Colonic mucosa (tissue), 4 donors: Measurements from ENCODE around the gene EML6. TPM values are rescaled to one million over a fixed set of nuclear protein-coding genes. Genes with fewer than 3 reads are reported as not detected.

Source experiments
- DNase-seq: peaks from one replicate; pipeline ENCODE4 v3.0.0-alpha.2; 2020
- H3K27ac ChIP-seq: fragments of 200-600 bp; one replicate; pipeline ENCODE4 v1.8.0; 2021
- H3K27me3 ChIP-seq: fragments of 200-600 bp; one replicate; pipeline ENCODE4 v1.8.0; 2021
- H3K36me3 ChIP-seq: fragments of 200-600 bp; one replicate; pipeline ENCODE4 v1.8.0; 2021
- H3K4me1 ChIP-seq: fragments of 200-600 bp; one replicate; pipeline ENCODE4 v1.8.0; 2021; ENCODE audit warnings: mild to moderate bottlenecking
- H3K4me3 ChIP-seq: fragments of 200-600 bp; one replicate; pipeline ENCODE4 v1.8.0; 2021
- H3K9ac ChIP-seq, 2 donors: one replicate each; pipeline ENCODE4 v1.7.0; 2013; ENCODE audit warnings: control low read depth in 2 of 2, low read depth in 2 of 2, low read length in 2 of 2
- H3K9me3 ChIP-seq: fragments of 200-600 bp; one replicate; pipeline ENCODE4 v1.8.0; 2021
- CTCF ChIP-seq: fragments of 200-600 bp; IDR thresholded peaks from one replicate; pipeline ENCODE4 v1.8.0; 2022; ENCODE audit warnings: antibody characterized with exemption, mild to moderate bottlenecking
- intact Hi-C: fragments of 100-400 bp; cut with DNase I; formaldehyde crosslinking; loops from one replicate; pipeline ENCODE4 v1.14.1; 2022
- total RNA-seq, 2 donors: library from RNA; stranded (reverse); fragmentation: NEBNext Ultra II Directional in 1 of 2; extraction: Animal tissue kit (Norgen Biotek cat#: 25700) in 1 of 2; gene quantifications; one replicate each; pipeline ENCODE4 v1.2.1, GENCODE V29; 2021
- donor health status: healthy.
- donor health status: DM: no; HTN: no; CAD: no.
- donor health status: DM: no; HTN: no; CAD: no.

The EML6 gene
- total RNA-seq, 2 donors from 2014 or later, result 2.1 to 2.5 TPM

GRCh38 chr2:54772110-54772509 is 48.6 kb downstream of the EML6 start:
- no peaks in the 10 kb centered on the region for H3K9me3 ChIP-seq
- no peak overlapping the region for H3K4me3 ChIP-seq
- TF ChIP-seq CTCF, result no peak
- H3K27me3 ChIP-seq, result no peaks in the 10 kb centered on the region
- no peaks in the 10 kb centered on the region for H3K36me3 ChIP-seq
- no peak overlapping the region for H3K27ac ChIP-seq
- H3K4me1 ChIP-seq, result no peaks in the 10 kb centered on the region
- no peak for DNase-seq
- H3K9ac ChIP-seq, result no peak overlapping the region
- intact Hi-C loops, result no loop called here

GRCh38 chr2:54772531-54772930 is 49.1 kb downstream of the EML6 start:
- H3K27me3 ChIP-seq, result no peaks in the 10 kb centered on the region
- no peaks in the 10 kb centered on the region for H3K9me3 ChIP-seq
- no peaks in the 10 kb centered on the region for H3K4me1 ChIP-seq
- DNase-seq, result no peak
- H3K9ac ChIP-seq, result no peak overlapping the region
- no peak overlapping the region for H3K27ac ChIP-seq
- no peaks in the 10 kb centered on the region for H3K36me3 ChIP-seq
- intact Hi-C loops, result no loop called here
- TF ChIP-seq CTCF, result no peak
- H3K4me3 ChIP-seq, result no peak overlapping the region

GRCh38 chr2:54773233-54773632 is 49.8 kb downstream of the EML6 start:
- Histone ChIP-seq H3K9me3 (no peaks in the 10 kb centered on the region), H3K27ac (no peak overlapping the region), H3K4me1 (no peaks in the 10 kb centered on the region), H3K27me3 (no peaks in the 10 kb centered on the region), H3K4me3 (no peak overlapping the region), H3K9ac (no peak overlapping the region), H3K36me3 (no peaks in the 10 kb centered on the region)
- DNase-seq, result no peak
- intact Hi-C loops, result no loop called here
- TF ChIP-seq CTCF, result no peak

GRCh38 chr2:54773838-54774237 is 50.4 kb downstream of the EML6 start:
- H3K27me3 ChIP-seq, result no peaks in the 10 kb centered on the region
- H3K9ac ChIP-seq, result no peak overlapping the region
- no peak for DNase-seq
- no peaks in the 10 kb centered on the region for H3K4me1 ChIP-seq
- no peaks in the 10 kb centered on the region for H3K9me3 ChIP-seq
- intact Hi-C loops, result no loop called here
- no peak overlapping the region for H3K27ac ChIP-seq
- TF ChIP-seq CTCF, result no peak
- no peak overlapping the region for H3K4me3 ChIP-seq
- H3K36me3 ChIP-seq, result no peaks in the 10 kb centered on the region

GRCh38 chr2:54775710-54776109 is 52.2 kb downstream of the EML6 start:
- no peak overlapping the region for H3K27ac ChIP-seq
- H3K36me3 ChIP-seq, result no peaks in the 10 kb centered on the region
- no peaks in the 10 kb centered on the region for H3K27me3 ChIP-seq
- no peaks in the 10 kb centered on the region for H3K4me1 ChIP-seq
- H3K4me3 ChIP-seq, result no peak overlapping the region
- H3K9me3 ChIP-seq, result no peaks in the 10 kb centered on the region
- no peak for DNase-seq
- H3K9ac ChIP-seq, result no peak overlapping the region
- no peak for TF ChIP-seq CTCF
- intact Hi-C loops, result no loop called here

GRCh38 chr2:54776494-54776893 is 53.0 kb downstream of the EML6 start:
- Histone ChIP-seq H3K4me3 (no peak overlapping the region), H3K27me3 (no peaks in the 10 kb centered on the region)
- TF ChIP-seq CTCF, result no peak

More at GRCh38 chr2:54776494-54776893, 53.0 kb downstream of the EML6 start:
- Histone ChIP-seq H3K9ac (no peak overlapping the region), H3K9me3 (no peaks in the 10 kb centered on the region), H3K36me3 (no peaks in the 10 kb centered on the region), H3K27ac (no peak overlapping the region), H3K4me1 (no peaks in the 10 kb centered on the region)
- DNase-seq, result no peak
- intact Hi-C loops, result no loop called here
